ENCODE measurements around the gene C22orf39.
A peak's percentile ranks its signal among the peaks of the same experiment; 100 is the strongest.

Gene C22orf39

DNA sequence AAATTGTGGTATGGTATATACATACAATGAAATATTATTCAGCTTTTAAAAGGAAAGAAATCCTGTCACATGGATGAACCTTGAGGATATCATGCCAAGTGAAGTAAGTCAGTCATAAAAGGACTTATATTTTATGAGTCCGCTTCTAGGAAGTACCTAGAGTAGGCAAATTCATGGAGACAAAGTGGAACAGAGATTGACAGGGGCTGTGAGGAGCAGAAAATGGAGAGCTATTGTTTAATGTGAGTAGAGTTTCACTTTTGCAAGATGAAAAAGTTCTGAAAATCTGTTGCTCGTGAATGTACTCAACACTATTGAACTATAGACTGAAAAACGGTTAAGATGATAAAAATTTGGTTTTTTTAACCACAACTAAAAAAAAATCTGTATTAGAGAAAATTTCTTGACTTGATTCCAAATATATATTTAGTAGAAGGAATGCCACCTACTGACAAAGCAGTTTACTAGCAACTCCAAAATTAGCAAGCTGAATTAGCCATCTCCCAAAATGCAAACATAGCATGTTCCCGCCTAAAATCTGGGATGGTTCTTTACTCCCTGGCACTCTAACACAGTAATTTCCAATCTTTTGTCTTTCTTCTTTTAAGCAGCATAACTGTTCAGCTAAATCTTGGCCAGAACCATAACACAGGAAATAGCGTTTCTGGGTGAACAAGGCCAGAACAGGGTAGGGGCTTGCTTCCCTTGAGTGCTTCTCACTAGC is 30.0 kb upstream of the C22orf39 start:
- DNase-seq (ENCODE audit: low spot score), result no peak

DNA sequence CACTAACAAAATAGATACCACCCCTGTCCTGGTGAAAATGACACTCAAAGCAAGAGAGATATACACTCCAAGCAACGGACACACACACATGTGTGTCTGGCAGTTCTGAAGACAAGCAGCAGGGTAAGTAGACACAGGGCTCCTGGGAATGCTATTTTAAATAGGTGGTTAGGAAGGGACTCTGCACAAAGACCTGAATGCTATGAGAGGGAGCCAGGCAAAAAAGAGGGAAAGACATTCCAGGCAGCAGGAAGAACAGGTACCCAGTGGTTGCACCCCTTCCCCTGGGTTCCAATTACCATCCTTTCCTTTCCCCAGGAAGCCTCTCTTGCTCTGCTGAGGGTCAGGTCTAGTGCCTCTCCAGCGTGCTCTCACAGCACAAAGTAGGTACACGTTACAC is 28.5 kb upstream of the C22orf39 start:
- DNase-seq (ENCODE audit: low spot score), result no peak

DNA sequence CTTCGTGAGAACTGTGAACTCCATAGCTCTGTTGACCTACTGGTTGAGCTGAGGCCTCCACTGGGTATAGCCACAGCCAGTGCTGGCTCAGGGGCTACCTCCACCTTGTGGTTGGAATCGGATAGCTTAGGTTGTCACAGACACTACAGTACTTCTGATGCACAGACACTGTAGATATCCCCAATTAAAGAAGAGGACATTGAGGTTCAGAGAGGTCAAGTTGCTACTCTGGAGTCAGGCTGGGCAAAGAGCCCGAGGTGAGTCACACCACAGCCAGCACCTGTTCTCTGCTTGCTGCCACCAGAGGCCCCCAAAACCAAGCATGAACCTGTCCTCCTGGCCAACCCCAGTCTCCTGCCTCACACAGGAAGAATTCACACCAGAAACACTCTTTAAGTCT is 26.1 kb upstream of the C22orf39 start:
- DNase-seq (ENCODE audit: low spot score), result no peak

DNA sequence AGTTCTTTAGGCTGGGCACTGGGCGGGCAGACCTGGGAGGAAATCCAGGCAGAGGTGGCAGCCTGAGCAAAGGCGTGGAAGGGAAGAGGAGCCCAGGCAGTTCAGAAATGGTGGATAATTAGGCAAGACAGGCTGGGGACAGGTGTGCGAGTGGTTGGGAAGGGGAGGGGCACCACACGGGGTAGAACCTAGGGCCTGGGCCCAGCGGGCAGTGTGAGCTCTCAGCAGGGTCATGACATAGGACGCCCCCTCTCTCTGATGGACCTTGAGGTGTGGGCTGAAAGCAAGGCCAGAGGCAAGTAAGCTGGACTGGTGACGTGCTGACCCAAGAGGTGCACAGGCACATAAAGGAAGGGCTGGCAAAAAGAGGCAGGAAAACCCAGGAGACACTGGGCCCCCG is 24.7 kb upstream of the C22orf39 start:
- DNase-seq (ENCODE audit: low spot score), result no peak

DNA sequence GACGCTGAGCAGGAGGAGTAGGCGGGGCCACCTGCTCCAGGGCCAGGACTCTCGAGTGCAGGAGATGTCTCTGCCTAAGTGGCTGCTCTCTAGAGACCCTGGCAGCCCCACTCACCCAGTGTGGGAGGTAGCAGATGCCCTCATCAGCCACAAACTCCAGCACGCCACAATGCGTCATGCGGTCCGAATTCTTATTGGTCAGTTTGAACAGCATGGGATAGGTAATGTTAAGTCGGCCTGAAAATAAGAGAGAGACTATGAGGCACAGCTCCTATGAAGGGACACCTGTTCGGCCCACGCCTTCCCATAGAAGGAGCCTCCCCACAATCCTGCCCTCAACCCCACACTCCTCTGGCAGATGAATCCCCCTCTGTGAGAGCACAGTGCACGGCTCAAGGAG is 24.1 kb upstream of the C22orf39 start:
- DNase-seq (ENCODE audit: low spot score), result no peak

DNA sequence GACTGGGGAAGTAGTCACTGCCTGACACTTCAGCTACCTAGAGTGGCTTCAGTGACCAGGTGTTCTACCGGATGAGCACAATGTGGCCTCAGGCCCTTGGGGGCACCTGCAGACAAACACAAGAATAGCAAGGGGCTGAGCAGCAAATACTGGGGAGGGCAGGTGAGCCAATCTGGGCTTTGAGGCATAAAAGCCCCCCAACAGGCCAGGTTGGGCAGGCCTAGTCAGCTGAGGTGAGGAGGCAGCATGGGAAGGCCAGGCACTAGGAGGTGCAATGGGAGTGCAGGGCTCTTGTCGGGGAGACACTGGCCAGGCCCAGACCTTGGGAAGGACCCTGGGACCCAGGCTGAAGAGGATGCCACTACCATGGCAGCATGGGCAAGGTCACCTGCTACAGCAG is 22.5 kb upstream of the C22orf39 start:
- DNase-seq (ENCODE audit: low spot score), result no peak

DNA sequence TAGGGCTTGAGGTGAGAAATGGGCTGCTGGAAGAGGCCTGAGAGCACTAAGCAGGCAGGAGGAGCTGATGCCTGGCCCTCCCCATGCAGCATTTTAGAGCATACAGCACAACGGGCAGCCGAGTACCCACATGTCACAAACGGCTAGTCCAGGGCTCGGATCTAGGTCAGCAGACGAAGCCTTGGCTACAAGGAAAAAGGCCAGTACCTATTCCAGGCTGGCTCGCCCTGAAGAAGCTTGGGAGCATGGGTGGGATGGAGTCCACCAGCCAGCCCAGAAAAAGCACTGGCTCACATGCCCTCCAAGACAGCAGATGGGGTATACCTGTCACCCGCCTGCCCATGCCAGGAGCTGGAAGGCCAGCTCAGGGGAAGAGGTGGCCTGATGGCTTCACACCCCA is 21.9 kb upstream of the C22orf39 start:
- no peak for DNase-seq (ENCODE audit: low spot score)

DNA sequence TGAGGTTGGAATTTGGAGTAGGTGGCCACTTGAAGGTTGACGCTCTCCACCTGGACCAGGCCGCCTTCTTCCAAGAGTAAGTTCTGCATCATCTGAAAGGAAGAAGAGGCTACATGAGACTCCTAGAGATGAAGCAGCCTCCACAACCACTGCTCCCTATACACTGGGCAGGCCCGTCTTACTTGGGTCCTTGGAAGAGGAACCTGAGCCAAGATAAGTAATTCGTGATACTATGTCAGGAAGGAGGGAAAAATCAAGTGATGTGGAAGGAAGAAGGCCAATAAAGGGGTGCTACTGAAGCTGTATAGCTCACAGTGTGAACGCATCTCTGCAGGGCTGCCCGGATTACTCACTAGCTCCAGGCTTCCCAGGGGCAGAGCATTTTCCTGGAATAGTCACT is 20.4 kb upstream of the C22orf39 start:
- no peak for DNase-seq (ENCODE audit: low spot score)

DNA sequence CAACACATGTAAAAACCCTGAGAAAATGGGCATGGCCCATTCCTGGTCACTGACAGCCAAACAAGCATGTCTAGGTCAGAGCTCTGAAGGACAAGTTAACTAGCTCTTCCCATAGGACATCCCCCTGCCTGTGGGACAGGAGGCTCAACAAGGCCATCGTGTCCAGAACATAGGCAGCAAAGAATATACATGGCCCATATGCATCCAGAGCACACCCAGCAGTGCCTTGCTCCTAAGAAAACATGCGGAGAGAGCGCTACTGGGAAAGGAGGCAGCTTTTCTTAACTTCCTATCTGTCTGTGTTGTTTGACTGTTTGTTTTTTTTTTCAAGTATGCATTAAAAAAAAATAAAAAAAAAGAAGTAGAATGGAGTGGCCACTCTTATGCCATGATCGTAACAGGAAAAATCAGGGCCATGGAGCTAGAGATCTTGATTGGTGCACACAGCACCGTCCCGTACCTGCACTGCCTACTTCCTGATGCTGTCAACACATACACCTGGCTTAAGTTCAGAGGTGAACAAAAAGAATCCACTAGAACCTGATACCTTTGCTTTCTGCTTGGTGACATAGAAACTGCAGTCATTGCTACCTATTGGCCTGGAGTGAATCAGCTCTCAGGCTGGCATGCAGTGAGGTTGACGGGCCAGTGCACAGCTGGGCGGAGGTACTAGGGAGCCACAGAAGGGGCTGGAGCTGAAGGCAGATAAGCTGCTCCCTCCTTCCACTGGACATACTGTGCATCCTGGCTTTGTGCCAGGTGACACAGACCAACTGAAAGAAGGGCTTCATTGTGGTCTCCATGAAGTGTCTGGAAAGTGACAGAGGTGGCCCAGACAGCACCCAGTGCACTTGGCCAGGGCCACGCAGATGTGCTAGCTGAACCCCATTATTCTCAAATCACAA is 19.6 kb upstream of the C22orf39 start:
- DNase-seq (ENCODE audit: low spot score), result no peak

DNA sequence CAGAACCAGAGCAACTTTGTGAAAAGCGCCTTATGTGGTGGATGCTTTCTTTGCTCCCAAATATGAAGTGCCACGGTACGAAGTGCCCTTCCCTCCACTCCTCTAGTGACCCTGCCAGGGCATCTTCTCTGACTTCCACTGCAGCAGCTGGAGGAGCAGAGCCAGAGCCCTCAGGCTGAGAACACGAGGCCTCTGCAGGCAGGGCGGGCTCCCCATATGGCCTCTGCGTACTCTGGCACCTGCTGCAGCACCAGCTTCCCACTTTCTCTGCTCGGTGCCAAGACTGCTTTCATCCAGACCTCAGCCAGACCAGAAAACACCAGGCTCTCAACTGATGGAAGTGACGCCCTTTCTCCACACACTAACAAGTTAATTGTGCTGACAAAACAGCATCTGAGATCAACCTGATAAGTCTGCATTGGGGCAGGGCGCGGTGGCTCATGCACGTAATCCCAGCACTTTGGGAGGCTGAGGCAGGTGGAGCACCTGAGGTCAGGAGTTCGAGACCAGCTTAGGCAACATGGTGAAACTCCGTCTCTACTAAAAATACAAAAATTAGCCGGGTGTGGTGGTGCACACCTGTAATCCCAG is 18.7 kb upstream of the C22orf39 start:
- DNase-seq (ENCODE audit: low spot score), result no peak

DNA sequence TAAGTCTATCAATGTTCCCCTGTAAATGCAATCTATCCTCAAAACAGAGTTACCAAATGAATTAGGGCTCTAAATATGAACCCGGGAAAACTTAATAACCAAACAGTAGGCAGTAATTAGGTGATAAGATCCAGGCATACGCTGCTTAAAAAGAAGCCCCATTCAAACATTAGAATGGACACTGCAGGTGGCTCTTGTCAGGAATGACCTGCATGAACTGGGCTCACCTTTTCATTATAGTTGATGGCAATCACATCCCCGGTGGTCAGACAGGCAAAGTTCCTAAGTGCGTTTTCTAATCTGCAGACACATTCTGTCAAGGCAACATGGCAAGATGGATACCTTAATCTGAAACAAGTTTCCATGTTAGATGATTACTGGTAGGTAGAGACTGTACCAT is 17.5 kb upstream of the C22orf39 start:
- no peak for DNase-seq (ENCODE audit: low spot score)

DNA sequence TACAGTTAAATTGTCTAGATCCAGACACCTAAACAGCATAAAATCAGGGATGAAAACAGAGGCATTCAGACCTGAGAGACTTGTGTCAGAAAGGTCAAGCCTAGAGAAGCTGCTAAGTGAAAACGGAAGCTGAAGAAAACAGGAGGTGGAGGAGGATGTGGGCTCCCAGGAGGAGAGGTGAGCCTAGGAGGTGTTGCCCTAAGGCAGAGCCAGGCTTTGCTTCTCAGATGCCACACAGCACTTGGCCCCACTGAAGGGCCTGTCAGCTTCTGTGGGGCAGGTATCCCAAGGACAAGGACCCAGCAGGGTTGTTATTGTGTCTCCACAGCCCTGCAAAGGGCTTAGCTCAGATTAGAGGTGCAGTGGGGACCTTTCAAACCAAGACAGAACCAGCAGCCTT is 17.0 kb upstream of the C22orf39 start:
- DNase-seq (ENCODE audit: low spot score), result no peak

DNA sequence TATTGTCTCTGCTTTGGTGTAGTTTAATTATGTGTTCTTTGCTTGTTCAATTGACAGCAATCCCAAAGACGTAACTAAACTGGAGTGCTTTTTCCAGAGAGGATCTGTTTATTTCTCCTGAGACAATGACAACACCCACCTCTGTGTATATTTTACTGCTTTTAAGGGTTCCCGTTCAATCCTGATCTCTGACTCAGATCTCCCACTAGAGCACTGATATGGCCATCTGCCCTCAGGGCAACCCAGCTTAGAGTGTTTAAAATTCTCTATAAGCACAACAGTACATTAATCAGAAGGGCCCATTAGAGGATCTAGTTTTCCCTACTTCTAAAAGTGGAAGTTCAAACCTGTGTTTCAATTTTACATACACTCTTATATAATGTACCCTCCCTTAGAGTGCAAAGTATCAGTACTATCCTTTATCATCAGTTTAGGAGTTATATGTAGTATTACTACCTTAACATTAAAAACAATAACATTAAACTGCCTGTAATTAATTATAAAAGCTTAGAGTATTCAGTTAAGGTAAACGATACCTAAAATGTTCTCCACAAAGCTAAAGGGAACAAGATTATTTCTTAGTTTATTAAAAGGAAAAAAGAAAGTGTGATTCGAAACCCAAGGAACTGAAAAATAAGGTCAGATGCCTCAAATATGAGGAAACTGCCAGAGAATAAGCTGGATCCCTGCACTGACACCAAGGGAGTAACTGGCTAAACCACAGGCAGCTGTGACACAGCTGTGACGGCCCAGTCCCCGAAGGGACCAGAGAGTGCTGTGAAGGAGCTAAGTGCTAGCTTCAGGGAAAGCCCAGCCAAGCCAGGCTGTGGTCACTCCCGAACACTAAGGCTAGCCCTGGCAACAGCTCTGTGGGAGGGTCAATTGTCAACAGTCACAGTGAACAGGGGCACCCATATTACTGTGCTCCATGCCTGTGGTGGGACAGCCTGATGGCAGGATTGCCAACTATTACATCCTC is 16.3 kb upstream of the C22orf39 start:
- DNase-seq (ENCODE audit: low spot score), result peak; percentile 32

DNA sequence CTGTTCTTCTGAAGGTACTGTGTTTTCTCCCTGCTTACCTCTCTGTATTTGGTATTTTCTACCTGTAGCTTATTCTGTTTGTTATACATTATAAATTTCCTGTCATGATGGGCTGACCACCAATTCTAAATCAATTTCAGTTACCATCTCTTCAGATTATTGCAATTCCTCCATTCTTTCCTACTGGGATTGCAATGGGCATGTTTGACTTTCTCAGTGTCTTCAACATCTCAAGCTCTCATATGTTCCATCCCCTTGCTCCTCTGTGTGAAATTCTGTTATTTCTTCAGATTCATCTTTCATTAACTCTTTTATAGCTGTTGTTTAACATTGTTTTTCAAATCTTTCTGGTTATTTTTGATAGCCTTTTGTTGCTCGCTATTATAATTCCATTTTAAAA is 15.5 kb upstream of the C22orf39 start:
- no peak for DNase-seq (ENCODE audit: low spot score)

DNA sequence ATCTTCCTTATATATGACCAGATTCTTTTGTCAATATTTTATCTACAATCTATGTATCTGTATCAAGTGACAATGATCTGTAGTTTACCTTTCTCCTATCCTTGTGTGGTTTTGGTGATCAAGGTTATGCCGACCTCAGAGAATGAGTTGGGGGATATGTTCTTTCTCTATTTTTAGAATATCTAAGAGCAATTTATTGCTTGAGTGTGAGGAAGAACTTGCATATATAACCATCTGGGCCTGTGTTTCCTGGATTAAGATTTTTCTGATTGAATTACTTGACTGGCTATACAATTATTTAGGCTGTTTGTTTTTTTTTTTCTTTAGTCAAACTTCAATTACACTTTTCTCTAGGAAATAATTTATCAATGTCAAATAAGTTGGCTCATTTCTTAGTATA is 14.0 kb upstream of the C22orf39 start:
- no peak for DNase-seq (ENCODE audit: low spot score)

DNA sequence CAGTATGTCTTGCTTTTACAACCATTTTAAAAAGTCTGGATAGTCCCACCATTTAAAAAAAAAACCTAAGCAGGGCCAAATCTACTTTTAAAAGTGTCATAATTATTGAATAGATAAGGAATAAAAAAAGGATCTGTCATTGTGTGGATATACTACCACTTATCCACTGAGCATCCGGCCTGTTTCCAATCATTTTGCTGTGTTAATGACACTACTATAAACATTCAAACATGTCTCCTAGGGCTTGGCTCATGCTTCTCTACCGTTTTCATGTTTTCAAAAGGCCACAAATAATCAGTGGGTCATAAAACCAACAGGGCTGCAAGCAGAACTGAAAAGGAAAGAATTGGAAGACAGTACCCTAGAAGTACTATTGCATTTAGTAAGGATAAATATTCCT is 12.5 kb upstream of the C22orf39 start:
- DNase-seq (ENCODE audit: low spot score), result no peak

DNA sequence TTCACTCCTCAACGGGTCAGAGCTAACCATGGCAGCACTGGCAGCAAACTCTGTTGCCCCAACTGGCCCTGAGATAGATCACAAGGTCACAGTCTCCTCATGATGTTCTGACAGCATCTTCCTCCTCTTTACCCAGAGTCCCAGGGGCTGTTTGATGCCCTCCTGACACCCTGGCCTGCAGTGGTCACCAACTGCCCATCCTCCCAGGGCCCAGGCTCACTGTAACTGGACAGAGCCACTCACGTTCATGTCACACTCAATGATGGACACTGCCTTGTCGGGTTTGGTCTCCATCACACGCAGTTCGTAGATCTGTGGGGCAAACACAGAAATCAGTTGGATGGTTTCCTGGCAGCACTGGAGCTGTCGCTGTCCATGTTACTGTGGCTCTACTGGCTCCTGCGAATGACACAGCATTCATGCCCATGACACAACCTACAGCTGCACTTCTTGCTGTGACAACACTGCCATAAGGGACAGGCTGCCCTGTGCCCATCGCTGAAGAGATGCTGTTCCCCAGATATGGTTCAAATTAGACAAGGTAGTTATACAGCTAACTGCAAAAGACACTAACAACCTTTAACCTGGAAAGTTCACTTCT is 10.4 kb upstream of the C22orf39 start:
- DNase-seq (ENCODE audit: low spot score), result no peak

DNA sequence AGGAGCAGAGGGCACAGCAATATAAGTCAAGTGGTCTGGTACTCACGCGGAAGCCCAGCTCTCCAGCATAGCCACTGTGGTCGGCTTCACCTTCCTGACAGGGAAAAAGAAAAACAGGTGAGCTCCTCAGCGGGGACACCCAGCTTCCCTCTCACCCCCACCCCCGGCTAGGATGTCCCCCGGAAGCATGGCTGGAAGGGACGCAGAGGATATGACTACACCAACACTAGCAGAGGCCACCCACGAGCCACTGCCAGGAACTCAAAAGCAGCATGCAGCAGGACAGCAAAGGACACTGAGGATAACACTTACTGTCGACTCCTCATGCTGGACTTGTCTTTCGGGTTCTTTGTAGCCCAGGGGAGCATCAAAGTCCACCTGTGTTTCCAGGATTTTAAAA is 9.0 kb upstream of the C22orf39 start:
- DNase-seq (ENCODE audit: low spot score), result no peak

DNA sequence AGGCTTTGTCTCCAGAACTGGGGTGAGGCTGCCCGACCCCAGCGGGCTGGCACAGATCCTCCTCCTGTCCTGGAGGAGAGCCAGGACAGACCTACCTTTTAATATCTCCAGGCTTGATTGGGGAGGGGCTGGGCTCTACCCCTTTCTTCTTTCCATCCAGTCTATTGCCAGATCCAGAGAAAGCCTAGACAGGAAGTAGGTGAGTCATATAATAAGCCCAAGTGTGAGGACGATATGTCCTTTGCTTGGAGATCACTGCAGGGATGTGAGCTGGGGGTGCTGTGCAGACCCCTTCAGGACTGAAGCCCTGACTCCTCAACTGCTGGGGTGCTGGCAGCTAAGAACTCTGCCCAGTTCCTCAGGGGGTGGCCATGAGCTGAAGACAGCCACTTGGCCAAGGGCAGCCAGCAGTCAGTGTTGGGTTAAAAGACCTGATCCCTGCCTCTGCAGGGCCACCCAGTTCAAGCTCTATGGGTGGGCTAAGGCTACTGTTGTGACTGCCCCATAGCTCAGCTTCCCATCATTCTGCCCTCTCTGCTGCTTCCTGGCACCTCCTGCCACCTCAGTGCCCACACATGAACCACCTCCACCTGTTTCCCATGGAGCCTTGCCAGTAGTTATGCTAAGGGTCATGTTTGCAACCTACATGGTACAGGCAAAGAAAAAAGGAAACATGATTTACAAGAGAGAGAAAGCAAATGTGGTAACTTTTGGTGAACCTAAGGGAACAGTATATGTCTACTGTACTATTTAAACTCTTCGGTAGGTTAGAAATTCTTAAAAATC is 8.3 kb upstream of the C22orf39 start:
- DNase-seq (ENCODE audit: low spot score), result no peak

DNA sequence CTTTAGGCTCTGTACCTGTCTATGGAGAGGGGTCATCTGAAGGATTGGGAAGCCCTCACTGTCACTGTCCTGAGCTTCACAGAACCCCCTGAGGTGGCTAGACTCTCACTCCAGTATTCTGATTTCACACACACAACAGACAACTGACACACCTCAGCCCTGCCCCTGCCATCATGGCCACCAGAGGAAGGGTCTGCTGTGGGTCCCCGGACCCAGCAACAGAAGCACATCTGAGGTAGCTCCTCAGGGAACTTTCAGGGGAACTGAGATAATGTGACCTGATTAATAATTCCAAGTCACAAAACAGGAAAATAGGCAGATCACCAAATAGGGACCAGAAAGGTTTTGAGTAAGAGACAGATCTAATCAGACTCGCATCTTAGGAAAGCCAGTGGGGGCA is 7.5 kb upstream of the C22orf39 start:
- DNase-seq (ENCODE audit: low spot score), result no peak

DNA sequence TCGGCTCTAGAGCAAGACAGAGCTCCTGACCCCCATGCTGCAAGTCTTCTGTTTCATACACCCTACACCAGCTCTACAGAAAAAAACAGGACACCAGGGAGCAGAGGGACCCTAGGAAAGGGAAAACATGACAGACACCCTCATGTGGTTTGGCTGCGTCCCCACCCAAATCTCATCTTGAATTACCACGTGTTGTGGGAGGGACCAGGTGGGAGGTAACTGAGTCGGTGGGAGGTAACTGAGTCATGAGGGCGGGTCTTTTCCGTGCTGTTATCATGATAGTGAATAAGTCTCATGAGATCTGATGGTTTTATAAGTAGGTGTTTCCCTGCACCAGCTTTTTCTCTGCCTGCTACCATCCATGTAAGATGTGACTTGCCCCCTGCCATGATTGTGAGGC is 6.6 kb upstream of the C22orf39 start:
- DNase-seq (ENCODE audit: low spot score), result no peak

All from AG08396 (cell line).